OCI-LY7 (cell line): ENCODE data around the gene RPS8. TPM values are rescaled to one million over a fixed set of nuclear protein-coding genes. Genes with fewer than 3 reads are reported as not detected.

Experiments used
- BruUV-seq: library from RNA; stranded (reverse); fragments of 400-500 nt; replicated peaks from 2 replicates; lab custom pipeline; 2021; lab: Mats Ljungman, UMichigan
- CTCF ChIA-PET: fragments of 300-600 bp; sonication (Branson Sonifier 250); formaldehyde crosslinking; loops from one replicate; lab custom pipeline; 2022; ENCODE audit warnings: antibody characterized with exemption; ENCODE audit not compliant: unreplicated experiment; lab: Charles Lee
- POLR2A ChIA-PET: fragments of 300-600 bp; sonication (Branson Sonifier 250); formaldehyde crosslinking; loops from one replicate; lab custom pipeline; 2022; ENCODE audit warnings: antibody characterized with exemption; lab: Charles Lee
- DNase-seq: peaks from one replicate; pipeline ENCODE4 v3.0.0-alpha.2; 2015; ENCODE audit warnings: low spot score
- H2AFZ ChIP-seq: fragments of 200-600 bp; sonication (generic), shearing (Covaris generic); 2 replicates; pipeline ENCODE4 v1.6.1; 2014; ENCODE audit warnings: mild to moderate bottlenecking, antibody characterized with exemption, low read length, moderate library complexity
- H3K27ac ChIP-seq: fragments of 200-600 bp; sonication (generic); 2 replicates; pipeline ENCODE4 v1.5.1; 2014; ENCODE audit warnings: mixed run types, low read depth, mild to moderate bottlenecking, moderate library complexity, low read length, inconsistent platforms; ENCODE audit not compliant: poor library complexity, severe bottlenecking
- H3K36me3 ChIP-seq: fragments of 200-600 bp; sonication (generic); 2 replicates; pipeline ENCODE4 v1.6.1; 2014; ENCODE audit warnings: mild to moderate bottlenecking, antibody characterized with exemption, low read length, moderate library complexity, mixed read lengths; ENCODE audit not compliant: insufficient read depth
- H3K4me1 ChIP-seq: fragments of 200-600 bp; sonication (generic); 2 replicates; pipeline ENCODE4 v1.5.1; 2014; ENCODE audit warnings: mild to moderate bottlenecking, low read length; ENCODE audit not compliant: insufficient read depth, poor library complexity, severe bottlenecking
- H3K4me2 ChIP-seq: fragments of 200-600 bp; sonication (generic); 2 replicates; pipeline ENCODE4 v1.6.1; 2014; ENCODE audit warnings: mild to moderate bottlenecking, low read length
- H3K4me3 ChIP-seq: fragments of 200-600 bp; sonication (generic); 2 replicates; pipeline ENCODE4 v1.5.1; 2014; ENCODE audit warnings: mild to moderate bottlenecking, low read depth, low read length; ENCODE audit not compliant: poor library complexity, severe bottlenecking
- H3K79me2 ChIP-seq: fragments of 200-600 bp; sonication (generic); 2 replicates; pipeline ENCODE4 v1.6.1; 2016; ENCODE audit warnings: low read depth, mild to moderate bottlenecking, low read length, moderate library complexity, mixed read lengths; ENCODE audit not compliant: insufficient read depth
- H3K9me2 ChIP-seq: fragments of 200-600 bp; sonication (generic); 2 replicates; pipeline ENCODE4 v1.6.1; 2016; ENCODE audit warnings: mild to moderate bottlenecking, low read length, mixed read lengths; ENCODE audit not compliant: insufficient read depth
- H3K9me3 ChIP-seq: fragments of 200-600 bp; sonication (generic); 2 replicates; pipeline ENCODE4 v1.6.1; 2014; ENCODE audit warnings: mild to moderate bottlenecking, mixed run types, low read length, mixed read lengths
- H4K20me1 ChIP-seq: fragments of 200-600 bp; sonication (generic); 2 replicates; pipeline ENCODE4 v1.6.1; 2014; ENCODE audit warnings: mild to moderate bottlenecking, antibody characterized with exemption, low read length, moderate library complexity, mixed read lengths; ENCODE audit not compliant: insufficient read depth
- CTCF ChIP-seq: fragments of 200-600 bp; sonication (generic); conservative IDR thresholded peaks from 2 replicates; pipeline ENCODE4 v1.5.1; 2014; ENCODE audit warnings: mild to moderate bottlenecking, antibody characterized with exemption, low read length, moderate library complexity, mixed read lengths
- EZH2phosphoT487 ChIP-seq: fragments of 200-600 bp; sonication (generic); IDR thresholded peaks from 2 replicates; pipeline ENCODE4 v1.6.1; 2018; ENCODE audit warnings: low read depth, borderline replicate concordance, mild to moderate bottlenecking, mixed run types, antibody characterized with exemption, low read length, moderate library complexity, mixed read lengths
- intact Hi-C: fragments of 100-400 bp; cut with micrococcal nuclease; formaldehyde crosslinking; loops from one replicate; pipeline ENCODE4 v1.10.0; 2022; ENCODE audit not compliant: unreplicated experiment
- total RNA-seq, 2 experiments: library from RNA; depleted of rRNA in 1 of 2; stranded (reverse); fragments of >200 nt in 1 of 2; shearing (Covaris generic) in 1 of 2; gene quantifications; 2 replicates each; pipeline ENCODE4 v1.2.3, GENCODE V29; 2014 to 2022

Gene RPS8
- total RNA-seq, 2 experiments from 2014 or later: 2,707 to 4,355 TPM

GRCh38 chr1:44803062-44803311 is 27.6 kb downstream of the RPS8 start:
- intact Hi-C loops: no loop called here
- no peaks in the 10 kb centered on the region for H3K79me2 ChIP-seq
- peaks cover 42% of the 10 kb centered on the region for H3K4me1 ChIP-seq
- no peaks in the 10 kb centered on the region for H3K9me3 ChIP-seq
- H4K20me1 ChIP-seq: no peaks in the 10 kb centered on the region
- no TSS peak for BruUV-seq
- H2AFZ ChIP-seq: no peak overlapping the region
- CTCF ChIA-PET: no interaction called here
- POLR2A ChIA-PET: interaction anchor here (0.9 kb wide), 1 partner anchor 10 kb away, joined by 3 read pairs; no protein-coding TSS in a partner anchor
- H3K36me3 ChIP-seq: peaks cover 15% of the 10 kb centered on the region
- no peak overlapping the region for H3K4me3 ChIP-seq
- H3K27ac ChIP-seq: no peak overlapping the region
- DNase-seq: no peak
- no peak overlapping the region for H3K4me2 ChIP-seq
- no peaks in the 10 kb centered on the region for H3K9me2 ChIP-seq
- TF ChIP-seq EZH2phosphoT487: no peak
- no peak for TF ChIP-seq CTCF

- intact Hi-C loops: no loop called here
- H3K79me2 ChIP-seq: no peaks in the 10 kb centered on the region
- no peak for DNase-seq
- no TSS peak for BruUV-seq
- no peak overlapping the region for H3K4me2 ChIP-seq
- H3K27ac ChIP-seq: no peak overlapping the region
- H4K20me1 ChIP-seq: no peaks in the 10 kb centered on the region
- CTCF ChIA-PET: no interaction called here
- H3K9me3 ChIP-seq: no peaks in the 10 kb centered on the region
- H2AFZ ChIP-seq: no peak overlapping the region
- no peak for TF ChIP-seq EZH2phosphoT487
- no peak for TF ChIP-seq CTCF
- H3K36me3 ChIP-seq: peaks cover 15% of the 10 kb centered on the region
- H3K4me1 ChIP-seq: peaks cover 47% of the 10 kb centered on the region
- POLR2A ChIA-PET: interaction anchor here (1.1 kb wide), 1 partner anchor 62 kb away, joined by 3 read pairs; no protein-coding TSS in a partner anchor
- H3K4me3 ChIP-seq: no peak overlapping the region
- H3K9me2 ChIP-seq: no peaks in the 10 kb centered on the region
Measured at GRCh38 chr1:44803312-44804095, 28.2 kb downstream of the RPS8 start.
